HG03025 (cell line): ENCODE measurements around the gene STRBP.
"Not testable (repeated sequence)": the region's sequence is repeated elsewhere in the genome, so short reads cannot be mapped to it uniquely, and the experiment has no call there.

Experiments
- ATAC-seq: cut with Tn5 transposase; IDR thresholded peaks from one replicate; pipeline ENCODE4 v1.9.1; 2021; ENCODE audit warnings: mild to moderate bottlenecking, moderate library complexity; ENCODE audit not compliant: unreplicated experiment, low FRiP score

The STRBP gene

GRCh38 chr9:123283455-123283854, 15.1 kb upstream of the STRBP start:
- no peak for ATAC-seq

GRCh38 chr9:123283048-123283408, 14.6 kb upstream of the STRBP start:
- no peak for ATAC-seq

GRCh38 chr9:123282362-123283047, 14.1 kb upstream of the STRBP start:
- ATAC-seq = no peak

GRCh38 chr9:123281659-123282350, 13.4 kb upstream of the STRBP start:
- no peak for ATAC-seq

GRCh38 chr9:123278879-123279493, 10.6 kb upstream of the STRBP start:
- not testable (repeated sequence) for ATAC-seq

- no peak for ATAC-seq
Measured at GRCh38 chr9:123278361-123278760, 10.0 kb upstream of the STRBP start.

GRCh38 chr9:123276551-123276950, 8.2 kb upstream of the STRBP start:
- ATAC-seq = no peak

GRCh38 chr9:123271133-123271532, 2.7 kb upstream of the STRBP start:
- not testable (repeated sequence) for ATAC-seq

- no peak for ATAC-seq
Measured at GRCh38 chr9:123269281-123269680, 895 bp upstream of the STRBP start.

- ATAC-seq = peak; percentile 3
Measured at GRCh38 chr9:123268199-123268464, 254 bp downstream of the STRBP start.

- ATAC-seq = no peak
Measured at GRCh38 chr9:123267481-123268198, 746 bp downstream of the STRBP start.

- no peak for ATAC-seq
Measured at GRCh38 chr9:123266655-123267399, 1.6 kb downstream of the STRBP start.

- ATAC-seq = no peak
Measured at GRCh38 chr9:123265833-123266232, 2.6 kb downstream of the STRBP start.

GRCh38 chr9:123263227-123263626, 5.2 kb downstream of the STRBP start:
- ATAC-seq = no peak

- no peak for ATAC-seq
Measured at GRCh38 chr9:123262338-123262737, 6.0 kb downstream of the STRBP start.

- no peak for ATAC-seq
Measured at GRCh38 chr9:123261006-123261677, 7.2 kb downstream of the STRBP start.

- no peak for ATAC-seq
Measured at GRCh38 chr9:123260340-123260739, 8.0 kb downstream of the STRBP start.

- ATAC-seq = no peak
Measured at GRCh38 chr9:123257276-123257675, 11.1 kb downstream of the STRBP start.

GRCh38 chr9:123255718-123256117, 12.7 kb downstream of the STRBP start:
- no peak for ATAC-seq

GRCh38 chr9:123253204-123253603, 15.2 kb downstream of the STRBP start:
- no peak for ATAC-seq
